H1 (cell line): ENCODE measurements around the gene IL10. TPM values are rescaled to one million over a fixed set of nuclear protein-coding genes. Genes with fewer than 3 reads are reported as not detected.

ENCODE experiments used
- CTCF ChIA-PET: fragments of 300-600 bp; sonication (Branson Sonifier 250); formaldehyde crosslinking; loops from one replicate; lab custom pipeline; 2021; ENCODE audit not compliant: partially characterized antibody; lab: Charles Lee
- POLR2A ChIA-PET: fragments of 300-600 bp; sonication (Branson Sonifier 250); formaldehyde crosslinking; loops from one replicate; lab custom pipeline; 2021; ENCODE audit warnings: inconsistent platforms; ENCODE audit not compliant: partially characterized antibody; lab: Charles Lee
- DNase-seq, 2 experiments: peaks; one replicate each; pipeline versions ENCODE4 v3.0.0 to v3.0.0-alpha.2; 2010 to 2022; ENCODE audit warnings: low spot score in 2 of 2, low read depth in 1 of 2, mixed read lengths in 1 of 2
- FAIRE-seq: peaks from 2 replicates; lab custom pipeline; 2011; peaks lifted over from hg19 to GRCh38; lab: Jason Lieb, UNC
- H2AFZ ChIP-seq: 2 replicates; pipeline ENCODE4 v1.8.1; 2012; ENCODE audit warnings: low read length, inconsistent platforms
- H2AK5ac ChIP-seq: 2 replicates; pipeline ENCODE4 v1.6.1; 2013; ENCODE audit warnings: low read depth, low read length
- H2BK120ac ChIP-seq: replicated peaks from 2 replicates; pipeline ENCODE3; 2013; ENCODE audit warnings: low read depth, low read length, inconsistent platforms
- H2BK12ac ChIP-seq: 2 replicates; pipeline ENCODE4 v1.6.1; 2013; ENCODE audit warnings: low read depth, low read length
- H2BK15ac ChIP-seq: 2 replicates; pipeline ENCODE4 v1.6.1; 2013; ENCODE audit warnings: low read length
- H2BK20ac ChIP-seq: 2 replicates; pipeline ENCODE4 v1.6.1; 2013; ENCODE audit warnings: low read length
- H2BK5ac ChIP-seq: 2 replicates; pipeline ENCODE4 v1.6.1; 2013; ENCODE audit warnings: low read depth, low read length
- H3K14ac ChIP-seq: 2 replicates; pipeline ENCODE4 v1.6.1; 2013; ENCODE audit warnings: inconsistent platforms; ENCODE audit not compliant: insufficient read length
- H3K18ac ChIP-seq: 2 replicates; pipeline ENCODE4 v1.6.1; 2013; ENCODE audit warnings: low read length; ENCODE audit errors: extremely low read depth
- H3K23ac ChIP-seq: 2 replicates; pipeline ENCODE4 v1.6.1; 2013; ENCODE audit warnings: inconsistent platforms; ENCODE audit not compliant: insufficient read length
- H3K23me2 ChIP-seq: 2 replicates; pipeline ENCODE4 v1.6.1; 2013; ENCODE audit warnings: low read depth, low read length
- H3K27ac ChIP-seq: 2 replicates; pipeline ENCODE4 v1.6.1; 2011; ENCODE audit warnings: low read depth, low read length, inconsistent platforms
- H3K27me3 ChIP-seq, 4 experiments: replicated peaks in 1 of 4; 1 replicate in 1 of 4; 2 replicates in 3 of 4; pipeline versions ENCODE4 v1.6.1 to v1.8.1; 2011 to 2013; ENCODE audit warnings: low read length in 3 of 4, mild to moderate bottlenecking in 3 of 4, inconsistent platforms in 2 of 4, mixed read lengths in 2 of 4, moderate library complexity in 1 of 4; ENCODE audit not compliant: control insufficient read depth in 3 of 4, insufficient read depth in 3 of 4; ENCODE audit errors: extremely low read depth in 1 of 4
- H3K36me3 ChIP-seq, 4 experiments: 2 replicates each; pipeline versions ENCODE4 v1.6.1 to v1.8.1; 2011 to 2013; ENCODE audit warnings: mild to moderate bottlenecking in 4 of 4, low read length in 3 of 4, moderate library complexity in 2 of 4, control low read depth in 1 of 4, inconsistent platforms in 1 of 4; ENCODE audit not compliant: insufficient read depth in 4 of 4, control insufficient read depth in 2 of 4
- H3K4ac ChIP-seq: replicated peaks from 2 replicates; pipeline ENCODE3; 2013; ENCODE audit warnings: low read length, low read depth, mixed read lengths, inconsistent platforms; ENCODE audit not compliant: insufficient read length
- H3K4me1 ChIP-seq, 4 experiments: replicated peaks in 1 of 4; 1 replicate in 1 of 4; 2 replicates in 3 of 4; pipeline versions ENCODE4 v1.6.1 to v1.8.1; 2011 to 2013; ENCODE audit warnings: low read length in 3 of 4, inconsistent platforms in 2 of 4, mixed read lengths in 1 of 4; ENCODE audit not compliant: insufficient read depth in 4 of 4, control insufficient read depth in 3 of 4
- H3K4me2 ChIP-seq, 2 experiments: 2 replicates each; pipeline versions ENCODE4 v1.6.1 to v1.8.1; 2011 to 2013; ENCODE audit warnings: low read depth in 2 of 2, low read length in 2 of 2, control low read depth in 1 of 2, inconsistent platforms in 1 of 2, mild to moderate bottlenecking in 1 of 2; ENCODE audit not compliant: insufficient read depth in 1 of 2
- H3K4me3 ChIP-seq, 4 experiments: fragments of 200-600, 300-600 bp in 1 of 4; sonication (generic), shearing (Covaris generic), sonication (Bioruptor Twin) in 1 of 4; 2 replicates each; pipeline versions ENCODE4 v1.5.1 to v1.8.1; 2011 to 2016; ENCODE audit warnings: low read length in 4 of 4, low read depth in 3 of 4, control low read depth in 2 of 4, inconsistent platforms in 2 of 4, mild to moderate bottlenecking in 2 of 4, mixed read lengths in 1 of 4, moderate library complexity in 1 of 4; ENCODE audit not compliant: insufficient read depth in 2 of 4; ENCODE audit errors: extremely low read depth in 1 of 4
- H3K56ac ChIP-seq: replicated peaks from 2 replicates; pipeline ENCODE3; 2013; ENCODE audit warnings: low read depth, mild to moderate bottlenecking, mixed read lengths, low read length, inconsistent platforms; ENCODE audit not compliant: insufficient read length
- H3K79me1 ChIP-seq: 2 replicates; pipeline ENCODE4 v1.6.1; 2013; ENCODE audit warnings: low read depth, low read length, control low read depth
- H3K79me2 ChIP-seq, 2 experiments: 2 replicates each; pipeline versions ENCODE4 v1.6.1 to v1.8.1; 2012 to 2013; ENCODE audit warnings: low read length in 2 of 2, mild to moderate bottlenecking in 2 of 2, inconsistent platforms in 1 of 2; ENCODE audit not compliant: insufficient read depth in 2 of 2, control insufficient read depth in 1 of 2
- H3K9ac ChIP-seq, 4 experiments: replicated peaks in 1 of 4; 1 replicate in 1 of 4; 2 replicates in 3 of 4; pipeline versions ENCODE4 v1.6.1 to v1.8.1; 2011 to 2013; ENCODE audit warnings: low read depth in 3 of 4, low read length in 3 of 4, control low read depth in 2 of 4, mild to moderate bottlenecking in 2 of 4, moderate library complexity in 2 of 4, inconsistent platforms in 1 of 4; ENCODE audit errors: extremely low read depth in 1 of 4
- H3K9me3 ChIP-seq, 2 experiments: 2 replicates each; pipeline versions ENCODE4 v1.6.1 to v1.8.1; 2012 to 2013; ENCODE audit warnings: mild to moderate bottlenecking in 2 of 2, moderate library complexity in 2 of 2, control low read depth in 1 of 2, inconsistent platforms in 1 of 2, low read depth in 1 of 2, low read length in 1 of 2, mixed read lengths in 1 of 2; ENCODE audit not compliant: insufficient read depth in 2 of 2
- H4K20me1 ChIP-seq, 2 experiments: replicated peaks in 1 of 2; 2 replicates each; pipeline versions ENCODE3 to v1.8.1; 2011 to 2013; ENCODE audit warnings: inconsistent platforms in 2 of 2, low read length in 2 of 2, mild to moderate bottlenecking in 1 of 2; ENCODE audit not compliant: insufficient read depth in 2 of 2, control insufficient read depth in 1 of 2
- H4K5ac ChIP-seq: 2 replicates; pipeline ENCODE4 v1.6.1; 2013; ENCODE audit warnings: low read length, low read depth, mixed read lengths, inconsistent platforms; ENCODE audit not compliant: insufficient read length
- H4K8ac ChIP-seq: 2 replicates; pipeline ENCODE4 v1.8.0; 2013; ENCODE audit warnings: mild to moderate bottlenecking, moderate library complexity, low read length, inconsistent platforms; ENCODE audit not compliant: insufficient read depth; ENCODE audit errors: extremely low read depth
- H4K91ac ChIP-seq: replicated peaks from 2 replicates; pipeline ENCODE3; 2013; ENCODE audit warnings: low read length, mixed read lengths, inconsistent platforms; ENCODE audit not compliant: insufficient read length
- CTBP2 ChIP-seq: IDR thresholded peaks from 2 replicates; pipeline ENCODE4 v1.7.0; 2011; ENCODE audit warnings: borderline replicate concordance, mild to moderate bottlenecking, moderate library complexity, mixed read lengths, low read length; ENCODE audit not compliant: insufficient read depth, insufficient read length
- HDAC2 ChIP-seq, 2 experiments: fragments of 300-600 bp in 1 of 2; sonication (generic) in 1 of 2; IDR thresholded peaks; 2 replicates each; pipeline ENCODE4 v1.6.1; 2011 to 2012; ENCODE audit warnings: low read depth in 2 of 2, low read length in 2 of 2, mild to moderate bottlenecking in 2 of 2, moderate library complexity in 2 of 2, borderline replicate concordance in 1 of 2, inconsistent platforms in 1 of 2
- RAD21 ChIP-seq, 2 experiments: IDR thresholded peaks in 1 of 2; conservative IDR thresholded peaks in 1 of 2; 2 replicates each; pipeline ENCODE4 v1.6.1; 2011; ENCODE audit warnings: low read depth in 2 of 2, low read length in 2 of 2, improper control_type of control experiment in 1 of 2, inconsistent platforms in 1 of 2, mild to moderate bottlenecking in 1 of 2, moderate library complexity in 1 of 2
- RXRA ChIP-seq: IDR thresholded peaks from 2 replicates; pipeline ENCODE4 v1.6.1; 2011; ENCODE audit warnings: low read depth, mild to moderate bottlenecking, low read length, moderate library complexity; ENCODE audit not compliant: insufficient read depth
- SIN3A ChIP-seq, 2 experiments: IDR thresholded peaks in 1 of 2; conservative IDR thresholded peaks in 1 of 2; 2 replicates each; pipeline ENCODE4 v1.6.1; 2011 to 2012; ENCODE audit warnings: low read length in 2 of 2, improper control_type of control experiment in 1 of 2, low read depth in 1 of 2, mild to moderate bottlenecking in 1 of 2
- SIRT6 ChIP-seq: IDR thresholded peaks from one replicate; pipeline ENCODE4 v1.7.1; 2012; ENCODE audit warnings: low read length, inconsistent platforms
- WGBS, 2 experiments: shearing (Covaris generic) in 1 of 2; methylation state at CpG; one replicate each; pipeline versions ENCODE4 v1.1.6 to v1.1.7; 2013 to 2015; ENCODE audit warnings: low lambda C conversion rate in 2 of 2, mixed read lengths in 2 of 2, inconsistent platforms in 1 of 2, low coverage in 1 of 2, missing lambda C conversion rate in 1 of 2; ENCODE audit not compliant: insufficient replicate concordance in 2 of 2, insufficient coverage in 1 of 2, insufficient read length in 1 of 2; ENCODE audit errors: extremely low coverage in 1 of 2, missing lambda C conversion rate in 1 of 2; 5-methylcytosine and 5-hydroxymethylcytosine counted together
- polyA plus RNA-seq, 7 experiments: library from polyadenylated mRNA; depleted of rRNA in 3 of 7; stranded (reverse) in 5 of 7; unstranded in 2 of 7; fragments of >200 nt in 5 of 7; fragments of 200-250 nt in 2 of 7; gene quantifications; 1 replicate in 5 of 7; 2 replicates in 1 of 7; 4 replicates in 1 of 7; pipeline versions ENCODE4 v1.2.1 to v1.2.3, GENCODE V29; 2011 to 2013; ENCODE audit warnings: missing spikeins in 2 of 7, mixed read lengths in 2 of 7
- total RNA-seq: library from RNA; stranded (reverse); fragmentation: NEBNext Ultra II Directional; extraction: Animal tissue kit (Norgen Biotek cat#: 25700); gene quantifications from 2 replicates; pipeline ENCODE4 v1.2.1, GENCODE V29; 2021
- TF ChIP-seq, protein P1 (sequence below), 3 experiments: IDR thresholded peaks; 1 replicate in 2 of 3; 2 replicates in 1 of 3; pipeline versions ENCODE4 v1.5.1 to v1.6.1; 2011; ENCODE audit warnings: low read length in 3 of 3, mild to moderate bottlenecking in 3 of 3, inconsistent platforms in 2 of 3, low read depth in 1 of 3, moderate library complexity in 1 of 3; ENCODE audit not compliant: insufficient read depth in 1 of 3; ENCODE audit errors: control extremely low read depth in 1 of 3

The IL10 gene
- total and polyA plus RNA-seq, 2 of the 8 experiments (the other 6 are each of a cell fraction or from before 2014, with no cell fraction given): not detected

DNA sequence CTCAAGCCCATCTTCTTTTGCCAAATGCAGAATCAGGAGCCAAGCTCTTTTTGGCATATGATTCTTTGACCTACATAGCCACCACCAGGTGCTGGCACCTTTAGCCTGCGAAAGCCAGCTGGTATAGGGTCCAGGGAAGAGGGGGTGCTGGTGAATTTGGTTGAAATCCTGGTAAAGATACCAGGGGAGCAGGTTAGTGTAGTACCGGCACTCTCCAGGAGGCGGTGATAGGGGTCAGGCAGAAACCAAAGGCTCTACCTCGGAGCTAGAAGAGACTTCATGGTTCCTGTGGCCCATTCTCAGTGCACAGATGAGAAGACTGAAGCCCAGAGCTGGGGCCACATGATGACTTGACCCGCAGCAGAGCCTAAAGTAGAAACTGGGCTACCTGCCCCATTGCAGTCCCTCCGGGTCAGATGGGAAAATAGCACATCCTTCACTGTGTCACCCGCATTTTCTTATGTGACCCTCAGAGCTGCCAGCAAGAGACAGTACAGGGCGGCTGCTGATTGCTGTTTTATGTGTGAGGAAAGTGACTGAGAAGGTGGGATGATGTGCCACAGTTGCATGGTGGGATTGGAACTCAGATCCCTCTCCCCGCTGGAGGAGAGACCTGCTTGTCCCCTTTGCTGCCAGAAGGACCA, 37.7 kb downstream of the IL10 start:
- Histone ChIP-seq H2BK20ac (no peak overlapping the region), H3K4me1 (peaks cover 0 to 3% (median 0%) of the 10 kb centered on the region in 4 experiments; a peak in 2 of 7 replicates), H3K4ac (no peak overlapping the region), H4K91ac (no peak overlapping the region), H4K5ac (no peak overlapping the region), H3K4me3 (no peak overlapping the region), H3K23ac (no peak overlapping the region), H2BK12ac (no peak overlapping the region), H3K9me3 (no peaks in the 10 kb centered on the region), H3K36me3 (peaks cover under 1 to 18% (median 4%) of the 10 kb centered on the region in 4 experiments; a peak in 4 of 8 replicates), H3K4me2 (no peak overlapping the region), H2AFZ (no peak overlapping the region), H3K14ac (no peak overlapping the region), H2BK15ac (no peak overlapping the region), H4K20me1 (peaks cover 2 to 5% of the 10 kb centered on the region in 2 experiments), H2BK120ac (no peak overlapping the region), H2BK5ac (no peak overlapping the region), H3K9ac (no peak overlapping the region), H2AK5ac (no peak overlapping the region), H4K8ac (no peak overlapping the region; the same call in 1 of the 2 replicates), H3K79me1 (no peaks in the 10 kb centered on the region; the same call in 1 of the 2 replicates), H3K23me2 (no peaks in the 10 kb centered on the region), H3K56ac (no peak overlapping the region), H3K79me2 (no peaks in the 10 kb centered on the region), H3K27ac (no peak overlapping the region), H3K27me3 (no peaks in the 10 kb centered on the region), H3K18ac (no peak overlapping the region)
- no peak for FAIRE-seq
- DNase-seq: peak in 1 of 2 experiments; percentile 94
- ChIA-PET CTCF (interaction anchor here (0.6 to 8.0 kb wide), 90 partner anchors 10 to 299 kb away, joined by 3 to 81 read pairs (median 4); partner anchors contain the start of genes DYRK3, FCAMR, FCMR and IL10), POLR2A (interaction anchor here (1.2 kb wide), 1 partner anchor 34 kb away, joined by 3 read pairs; no protein-coding TSS in a partner anchor)
- 58% methylated on average over 9 of the region's 9 CpGs; no CpG with 5 or more reads in 1 of the 2 experiments for WGBS, 2 experiments
- TF ChIP-seq SIN3A (conservative IDR thresholded peaks at IDR 0.05 in 1 of 2, IDR thresholded peaks at IDR 0.05 in 1 of 2; ENCODE audit: low read depth in 1 of 2, low read length in 2 of 2): no peak
- no peak for TF ChIP-seq RXRA
- TF ChIP-seq, protein P1, sequence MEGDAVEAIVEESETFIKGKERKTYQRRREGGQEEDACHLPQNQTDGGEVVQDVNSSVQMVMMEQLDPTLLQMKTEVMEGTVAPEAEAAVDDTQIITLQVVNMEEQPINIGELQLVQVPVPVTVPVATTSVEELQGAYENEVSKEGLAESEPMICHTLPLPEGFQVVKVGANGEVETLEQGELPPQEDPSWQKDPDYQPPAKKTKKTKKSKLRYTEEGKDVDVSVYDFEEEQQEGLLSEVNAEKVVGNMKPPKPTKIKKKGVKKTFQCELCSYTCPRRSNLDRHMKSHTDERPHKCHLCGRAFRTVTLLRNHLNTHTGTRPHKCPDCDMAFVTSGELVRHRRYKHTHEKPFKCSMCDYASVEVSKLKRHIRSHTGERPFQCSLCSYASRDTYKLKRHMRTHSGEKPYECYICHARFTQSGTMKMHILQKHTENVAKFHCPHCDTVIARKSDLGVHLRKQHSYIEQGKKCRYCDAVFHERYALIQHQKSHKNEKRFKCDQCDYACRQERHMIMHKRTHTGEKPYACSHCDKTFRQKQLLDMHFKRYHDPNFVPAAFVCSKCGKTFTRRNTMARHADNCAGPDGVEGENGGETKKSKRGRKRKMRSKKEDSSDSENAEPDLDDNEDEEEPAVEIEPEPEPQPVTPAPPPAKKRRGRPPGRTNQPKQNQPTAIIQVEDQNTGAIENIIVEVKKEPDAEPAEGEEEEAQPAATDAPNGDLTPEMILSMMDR (IDR thresholded peaks at IDR 0.05; ENCODE audit: control extremely low read depth in 1 of 3, insufficient read depth in 1 of 3, low read depth in 1 of 3, low read length in 3 of 3): peak; percentile 66 to 87 (median 86)
- TF ChIP-seq CTBP2: no peak
- no peak for TF ChIP-seq SIRT6
- TF ChIP-seq RAD21 (IDR thresholded peaks at IDR 0.05 in 1 of 2, conservative IDR thresholded peaks at IDR 0.05 in 1 of 2; ENCODE audit: low read depth in 2 of 2, low read length in 2 of 2): peak; percentile 80 to 84
- TF ChIP-seq HDAC2 (IDR thresholded peaks at IDR 0.05; ENCODE audit: borderline replicate concordance in 1 of 2, low read depth in 2 of 2, low read length in 2 of 2): no peak
